GF-D8 (cell line): ENCODE results near the gene AK8.

ENCODE experiments used
- DNase-seq: peaks from one replicate; lab custom pipeline; 2025; lab: John Stamatoyannopoulos, UW

AK8 gene

DNA sequence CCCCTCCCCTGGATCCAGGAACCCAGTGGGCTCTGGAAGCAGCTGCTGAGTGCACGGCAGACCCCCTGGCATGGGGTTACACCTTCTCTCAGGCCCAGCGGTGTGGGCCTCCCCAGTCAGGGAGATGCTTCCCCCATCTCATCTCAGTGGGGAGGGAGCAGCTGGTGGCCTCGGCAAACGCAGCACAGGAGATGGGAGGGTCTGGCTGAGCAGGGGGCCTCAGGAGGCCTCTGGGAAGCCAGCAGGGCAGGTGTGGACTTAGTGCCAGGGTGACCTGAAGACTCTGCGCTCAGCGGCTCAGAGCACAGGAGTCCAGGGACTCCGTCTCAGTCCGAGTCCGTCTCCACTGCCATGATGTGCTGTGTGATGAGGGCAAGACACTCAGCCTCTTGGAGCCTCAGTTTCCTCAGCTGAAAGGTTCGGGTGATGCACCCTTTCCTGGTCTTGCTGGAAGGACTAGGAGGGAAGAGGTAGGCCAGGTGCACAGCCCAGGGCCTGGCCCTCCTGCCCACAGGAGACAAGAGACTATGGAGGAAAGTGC, 107.2 kb downstream of the AK8 start:
- DNase-seq, result no peak

DNA sequence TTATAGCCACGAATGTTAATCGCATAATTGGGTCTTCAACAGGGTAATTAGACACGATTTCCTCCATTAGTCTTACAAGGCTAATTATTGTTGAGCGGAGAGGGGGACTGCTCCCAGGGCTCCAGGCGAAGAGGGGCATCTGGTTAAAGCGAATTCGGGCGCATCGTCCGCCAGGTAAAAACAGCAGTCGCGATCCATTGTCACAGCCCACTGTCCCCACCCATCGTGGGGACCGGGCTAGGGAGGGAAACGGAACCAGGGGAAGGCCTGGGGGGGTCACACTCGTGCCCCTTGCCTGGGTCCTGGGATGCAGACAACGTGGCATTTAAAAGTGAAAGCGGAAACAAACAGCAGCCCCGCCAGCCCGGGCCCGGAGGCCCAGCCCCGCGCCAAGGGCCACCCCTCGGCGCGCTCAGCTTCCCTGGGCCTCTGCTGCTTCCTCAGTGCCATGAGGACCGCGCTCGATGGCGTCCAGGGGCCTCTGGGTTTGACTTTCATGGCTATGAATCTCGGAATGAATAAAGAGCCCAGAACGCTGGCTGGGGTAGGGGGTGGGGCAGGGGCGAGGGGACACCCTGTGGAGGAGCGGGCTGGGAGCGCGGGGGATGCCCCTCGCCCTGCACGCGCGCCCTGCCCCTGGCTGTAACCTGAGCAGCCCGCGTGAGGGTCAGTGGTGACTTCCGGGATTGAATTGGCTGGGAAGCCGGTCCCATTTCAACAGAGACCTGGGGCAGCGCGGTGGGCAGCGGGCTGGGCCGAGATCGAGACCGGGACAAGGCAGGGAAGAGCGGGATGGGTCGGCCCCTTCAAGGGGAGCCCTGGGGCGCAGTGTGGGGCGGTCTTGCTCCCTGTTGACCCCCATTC, 107.9 kb downstream of the AK8 start:
- peak; percentile 22 for DNase-seq

DNA sequence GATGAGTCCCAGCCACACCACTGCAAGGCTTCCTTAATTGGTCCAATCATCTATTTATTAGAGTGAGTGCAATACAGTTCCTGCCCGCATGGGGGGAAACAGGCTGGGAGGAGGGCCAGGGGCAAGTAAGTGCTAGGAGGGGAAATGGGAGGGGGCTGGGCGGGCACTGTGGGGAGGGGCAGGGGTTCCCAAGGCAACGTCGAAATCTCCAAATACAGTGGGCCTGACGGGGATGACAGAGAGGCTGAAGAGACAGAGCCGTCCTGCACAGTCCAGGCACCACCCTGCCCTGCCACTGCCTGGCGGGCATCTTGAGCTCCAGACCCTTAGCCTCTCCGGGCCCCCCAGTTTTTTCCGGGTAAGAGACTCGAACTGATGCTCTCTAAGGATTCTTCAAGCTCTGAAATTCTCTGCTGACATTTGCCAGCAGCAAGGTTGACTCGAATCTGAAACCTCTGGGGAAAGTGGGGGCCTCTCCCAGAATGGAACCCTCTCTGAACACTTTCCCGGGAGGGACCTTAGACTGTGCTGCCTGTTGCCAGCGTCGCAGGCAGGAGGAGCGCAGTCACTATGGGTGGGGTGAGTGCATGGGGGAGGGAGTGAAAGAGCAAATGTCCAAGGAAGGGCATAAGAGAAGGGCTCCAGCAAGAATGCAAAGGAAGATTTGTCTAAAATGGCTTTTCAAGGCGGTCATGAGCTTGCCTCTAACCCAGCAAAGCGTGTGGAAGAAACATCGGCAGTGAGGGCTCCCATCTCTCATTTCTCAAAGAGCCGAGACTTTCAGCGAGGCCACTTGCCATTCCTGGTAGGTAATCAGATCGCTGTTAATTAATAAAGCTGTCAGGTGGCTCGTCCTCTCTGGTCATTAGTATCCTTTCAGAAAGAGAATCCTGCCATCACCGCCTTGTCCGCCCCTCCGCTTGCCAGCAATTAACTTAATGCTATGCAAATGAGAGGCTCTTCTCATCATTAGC, 108.9 kb downstream of the AK8 start:
- peak; percentile 35 for DNase-seq

DNA sequence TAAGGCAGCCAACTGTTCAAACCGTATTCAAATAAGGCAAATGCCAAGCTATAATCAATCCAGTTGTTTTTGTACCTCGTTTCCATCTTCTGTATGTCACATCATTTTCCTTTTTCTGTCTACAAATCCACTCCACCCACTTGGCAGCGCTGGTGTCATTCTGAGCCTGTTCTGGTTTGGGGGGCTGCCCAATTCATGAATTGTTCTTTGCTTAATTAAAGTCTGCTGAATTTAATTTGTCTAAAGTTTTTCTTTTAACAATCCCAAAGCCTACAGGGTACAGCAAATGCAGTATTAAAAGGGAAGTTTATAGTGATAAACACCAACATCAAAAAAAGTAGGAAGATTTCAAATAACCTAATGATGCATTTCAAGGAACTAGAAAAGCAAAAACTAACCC, 114.5 kb downstream of the AK8 start:
- no peak for DNase-seq

DNA sequence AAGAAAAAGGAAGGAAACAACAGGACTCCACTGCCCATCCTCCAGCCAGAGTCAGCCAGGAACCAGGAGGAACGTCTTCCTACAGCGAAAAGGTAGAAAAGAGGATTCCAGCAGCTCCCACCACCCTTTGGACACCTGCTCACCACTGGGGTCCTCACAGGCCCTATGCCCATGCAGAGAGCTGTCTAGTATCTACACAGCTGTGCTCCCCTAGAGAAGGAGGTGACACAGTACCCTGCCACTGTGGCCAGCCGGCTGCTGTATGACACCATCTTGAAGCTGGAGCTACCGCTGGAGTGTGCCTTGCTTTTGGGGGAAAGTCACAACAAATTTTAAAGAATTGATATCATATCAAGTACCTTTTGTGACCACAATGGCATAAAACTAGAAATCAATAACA, 115.2 kb downstream of the AK8 start:
- DNase-seq, result no peak

DNA sequence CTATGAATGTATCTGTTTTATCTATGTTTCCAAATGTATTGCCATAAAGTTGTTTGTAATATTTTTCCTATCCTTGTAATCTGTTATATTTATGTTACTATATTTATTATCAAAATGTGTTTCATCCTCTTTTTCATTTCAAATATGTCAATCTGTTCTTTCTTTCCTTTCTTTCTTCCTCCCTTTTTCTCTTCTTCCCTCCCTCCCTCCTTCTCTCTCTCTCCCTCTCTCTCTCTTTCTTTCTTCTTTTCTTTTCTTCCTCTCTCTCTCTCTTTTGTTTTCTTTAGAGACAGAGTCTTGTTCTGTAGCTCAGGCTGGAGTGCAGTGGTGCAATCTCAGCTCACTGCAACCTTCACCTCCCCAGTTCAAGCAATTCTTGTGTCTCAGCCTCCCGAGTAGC, 116.5 kb downstream of the AK8 start:
- DNase-seq, result no peak

DNA sequence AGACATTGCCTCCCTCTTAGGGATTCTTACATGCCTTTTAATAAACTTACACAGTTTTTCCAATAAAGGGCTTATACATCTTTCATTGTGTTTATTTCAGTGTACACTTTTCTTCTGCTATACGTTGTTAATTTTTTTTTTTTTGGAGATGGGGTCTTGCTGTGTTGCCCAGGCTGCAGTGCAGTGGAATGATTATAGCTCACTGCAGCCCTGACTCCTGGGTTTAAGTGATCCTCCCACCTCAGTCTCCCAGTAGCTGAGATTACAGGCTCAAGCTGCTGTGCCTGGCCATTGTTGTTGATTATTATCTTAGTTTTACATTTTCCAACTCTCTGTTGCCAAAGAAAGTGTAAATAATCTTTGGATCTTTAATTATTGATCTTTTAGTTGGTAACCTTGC, 118.0 kb downstream of the AK8 start:
- DNase-seq, result no peak

DNA sequence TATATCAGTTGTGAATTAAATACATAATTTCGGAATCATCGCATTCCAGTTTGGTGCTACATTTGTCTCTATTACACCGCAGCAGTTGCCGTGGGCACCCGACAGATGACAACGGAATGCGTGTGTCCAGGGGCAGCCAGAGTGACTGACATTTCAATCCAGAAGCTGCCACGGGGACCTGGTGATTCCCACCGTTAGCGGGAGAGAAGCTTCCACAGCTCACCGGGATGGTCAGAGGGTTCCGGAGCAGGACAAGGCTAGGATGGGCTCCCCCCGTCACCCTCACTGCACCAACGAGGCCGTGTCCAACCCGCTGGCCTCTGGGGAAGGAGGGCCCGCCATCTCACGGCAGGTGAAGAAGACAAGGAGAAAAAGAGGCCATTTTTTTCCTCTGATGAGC, 121.1 kb downstream of the AK8 start:
- DNase-seq, result no peak

DNA sequence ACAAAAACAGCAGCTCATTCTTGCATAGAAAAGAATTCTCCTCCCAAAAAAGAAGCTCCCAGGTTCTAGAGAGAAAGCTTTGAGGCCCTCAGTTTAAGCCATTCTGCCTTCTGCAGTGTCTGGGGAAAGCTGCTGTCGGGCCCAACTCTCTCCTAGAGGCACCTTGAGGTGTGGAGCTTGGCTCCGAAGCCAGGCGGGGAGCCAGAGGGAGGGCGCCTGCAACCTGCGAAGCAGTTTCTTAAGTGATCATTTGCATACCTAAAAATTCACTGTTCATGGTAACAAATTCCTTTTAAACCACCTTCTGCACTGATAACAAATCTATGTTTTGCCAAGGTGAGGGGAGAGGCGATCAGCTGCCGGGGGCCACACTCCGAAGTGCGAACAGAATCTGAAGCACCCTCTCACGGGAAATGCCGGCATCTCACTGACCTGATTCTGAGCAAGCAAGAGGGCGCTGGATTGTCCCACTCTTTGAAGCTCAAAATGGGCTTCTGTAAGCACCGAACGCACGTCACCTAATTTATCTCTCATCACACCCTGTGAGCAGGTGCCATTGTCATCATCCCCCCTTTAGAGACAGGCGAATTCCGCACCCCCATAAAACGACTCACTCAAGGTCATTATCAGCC, 121.8 kb downstream of the AK8 start:
- DNase-seq, result no peak

DNA sequence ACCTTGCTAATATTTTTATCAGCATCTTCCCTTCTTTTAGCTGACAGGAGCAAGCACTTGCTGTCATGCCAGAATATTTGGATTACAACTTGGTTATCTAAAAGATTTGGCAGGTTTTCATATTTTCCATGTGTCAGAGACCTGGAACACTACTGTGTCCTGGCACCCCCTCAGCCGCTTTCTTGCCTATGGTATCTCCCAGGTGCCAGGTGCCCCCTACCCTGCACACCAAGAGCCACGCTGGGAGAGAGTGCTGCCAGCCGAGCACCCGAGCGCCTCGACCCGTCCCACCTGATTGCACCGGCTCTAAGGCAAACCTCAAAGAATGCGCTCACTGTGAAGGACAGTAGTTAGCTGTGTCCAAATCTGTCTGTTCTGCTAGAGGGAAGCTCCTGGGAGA, 123.0 kb downstream of the AK8 start:
- DNase-seq, result no peak

DNA sequence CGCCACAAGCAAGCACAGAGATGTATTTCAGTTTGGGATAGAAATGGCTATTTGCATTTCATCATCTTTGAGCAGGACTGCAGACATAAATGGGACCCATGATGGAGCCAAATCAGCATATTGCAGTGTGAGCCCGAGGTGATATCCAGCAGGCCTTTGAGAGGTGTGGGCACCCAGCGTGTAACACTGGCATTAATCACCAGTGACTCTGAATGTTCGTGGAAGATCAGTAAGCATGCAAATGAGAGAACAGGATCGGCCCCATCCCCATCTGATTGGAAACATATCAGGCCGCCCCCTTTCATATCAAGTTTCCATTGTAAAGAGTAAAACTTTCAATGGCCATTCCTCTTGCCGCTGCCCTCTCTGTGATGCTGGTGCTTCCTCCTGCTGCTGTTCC, 123.8 kb downstream of the AK8 start:
- DNase-seq, result no peak

DNA sequence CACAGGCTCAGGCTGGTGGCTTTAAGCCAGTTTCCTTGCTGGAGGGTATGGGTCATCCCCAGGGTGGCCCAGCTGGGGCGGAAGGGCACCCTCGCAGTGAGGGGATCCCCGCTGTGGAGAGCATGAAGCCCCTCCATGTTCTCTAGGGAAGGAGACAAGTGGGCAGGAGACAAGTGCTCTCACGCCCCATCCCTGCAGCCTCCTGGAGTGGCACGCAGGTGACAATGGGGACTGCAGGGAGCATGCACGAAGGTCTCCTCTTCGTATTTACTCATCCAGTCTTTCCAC, 124.5 kb downstream of the AK8 start:
- DNase-seq, result no peak

DNA sequence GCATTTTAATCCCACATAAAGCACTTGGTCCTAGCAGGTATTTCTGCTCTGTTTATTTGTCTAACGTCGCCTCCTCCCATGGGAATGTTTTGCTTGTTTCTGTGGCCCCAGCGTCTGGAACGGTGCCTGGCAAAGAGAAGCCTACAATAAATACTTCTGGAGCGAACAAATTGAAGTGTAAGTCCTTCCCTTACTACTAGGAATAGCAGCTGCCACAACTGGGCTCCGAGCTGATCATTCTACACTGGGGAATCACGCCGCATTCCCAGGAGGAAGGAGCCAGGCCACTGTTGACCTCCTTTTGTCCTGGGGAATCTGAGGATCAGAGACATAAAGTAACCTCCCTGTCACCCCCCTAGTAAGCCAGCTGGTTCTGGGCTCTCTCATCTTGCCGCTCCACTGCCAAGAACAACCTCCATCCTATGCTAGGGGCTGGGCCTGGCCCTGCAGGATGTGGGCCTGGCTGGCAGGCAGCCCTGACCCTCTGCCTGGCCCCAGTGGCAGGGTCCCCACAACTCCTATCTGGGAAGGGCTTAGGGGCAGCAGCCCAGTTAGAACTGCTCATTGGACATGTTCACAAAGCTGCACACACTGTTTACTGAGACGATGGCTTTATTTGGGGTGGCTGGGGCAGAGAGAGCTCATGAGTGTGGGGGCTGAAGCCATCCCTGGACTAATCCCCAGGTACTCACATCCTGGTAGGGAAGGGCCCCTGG, 125.0 kb downstream of the AK8 start:
- DNase-seq, result no peak

DNA sequence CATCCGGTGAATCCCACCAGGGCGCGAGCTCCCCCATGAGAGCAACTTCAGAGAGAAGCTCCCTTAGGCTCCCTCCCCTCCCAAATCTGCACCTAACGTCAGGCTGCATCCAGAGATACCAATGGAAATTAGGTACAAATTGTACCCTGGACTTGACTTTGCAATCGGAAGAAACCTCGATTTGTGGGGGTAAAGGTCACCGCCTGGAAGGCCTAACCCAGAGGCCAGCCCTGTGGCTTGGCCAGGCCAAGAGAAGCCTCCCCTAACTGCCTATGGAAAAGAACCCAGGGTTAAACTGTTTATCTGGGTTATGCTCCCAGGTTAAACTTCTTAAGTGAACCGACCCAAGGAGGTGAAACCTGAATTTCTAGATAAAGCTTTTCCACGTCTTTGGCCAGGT, 127.4 kb downstream of the AK8 start:
- no peak for DNase-seq

DNA sequence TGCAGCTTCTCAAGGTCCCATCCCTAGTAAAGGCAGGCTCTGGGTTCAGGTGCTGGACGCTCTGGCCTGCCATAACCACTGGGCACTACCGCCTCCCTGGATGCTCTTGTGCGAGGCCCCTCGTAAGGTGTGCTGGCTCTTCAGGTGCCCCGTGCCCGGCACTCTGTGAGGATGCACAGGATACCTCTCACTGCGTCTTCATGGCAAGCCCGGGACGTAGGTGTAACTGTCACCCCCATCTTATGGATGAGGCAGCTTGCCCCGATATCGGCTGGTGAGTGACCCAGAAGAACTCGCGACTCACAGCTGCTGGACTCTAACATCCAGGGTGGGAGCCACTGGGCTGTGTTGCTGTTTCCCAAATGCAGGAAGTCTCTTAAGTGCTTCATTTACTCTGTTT, 128.8 kb downstream of the AK8 start:
- no peak for DNase-seq

DNA sequence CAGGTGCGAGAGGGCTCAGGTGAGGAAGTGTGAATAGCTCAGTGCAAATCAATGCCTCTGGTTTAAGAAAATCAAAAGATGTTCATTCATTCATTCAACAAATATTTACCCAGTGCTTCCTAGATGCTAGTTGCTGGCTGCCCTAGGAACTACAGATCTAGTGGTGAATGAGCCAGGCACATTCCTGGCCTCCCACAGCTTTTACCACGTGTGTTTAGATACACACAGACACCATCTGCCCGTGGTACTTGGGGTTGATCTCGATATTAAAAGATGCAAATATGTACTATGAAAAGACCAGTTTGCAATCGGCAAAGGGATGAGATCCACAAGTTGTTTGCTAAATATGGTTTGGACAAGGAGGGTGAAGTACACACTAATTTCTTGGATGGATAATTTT, 129.6 kb downstream of the AK8 start:
- DNase-seq, result no peak

DNA sequence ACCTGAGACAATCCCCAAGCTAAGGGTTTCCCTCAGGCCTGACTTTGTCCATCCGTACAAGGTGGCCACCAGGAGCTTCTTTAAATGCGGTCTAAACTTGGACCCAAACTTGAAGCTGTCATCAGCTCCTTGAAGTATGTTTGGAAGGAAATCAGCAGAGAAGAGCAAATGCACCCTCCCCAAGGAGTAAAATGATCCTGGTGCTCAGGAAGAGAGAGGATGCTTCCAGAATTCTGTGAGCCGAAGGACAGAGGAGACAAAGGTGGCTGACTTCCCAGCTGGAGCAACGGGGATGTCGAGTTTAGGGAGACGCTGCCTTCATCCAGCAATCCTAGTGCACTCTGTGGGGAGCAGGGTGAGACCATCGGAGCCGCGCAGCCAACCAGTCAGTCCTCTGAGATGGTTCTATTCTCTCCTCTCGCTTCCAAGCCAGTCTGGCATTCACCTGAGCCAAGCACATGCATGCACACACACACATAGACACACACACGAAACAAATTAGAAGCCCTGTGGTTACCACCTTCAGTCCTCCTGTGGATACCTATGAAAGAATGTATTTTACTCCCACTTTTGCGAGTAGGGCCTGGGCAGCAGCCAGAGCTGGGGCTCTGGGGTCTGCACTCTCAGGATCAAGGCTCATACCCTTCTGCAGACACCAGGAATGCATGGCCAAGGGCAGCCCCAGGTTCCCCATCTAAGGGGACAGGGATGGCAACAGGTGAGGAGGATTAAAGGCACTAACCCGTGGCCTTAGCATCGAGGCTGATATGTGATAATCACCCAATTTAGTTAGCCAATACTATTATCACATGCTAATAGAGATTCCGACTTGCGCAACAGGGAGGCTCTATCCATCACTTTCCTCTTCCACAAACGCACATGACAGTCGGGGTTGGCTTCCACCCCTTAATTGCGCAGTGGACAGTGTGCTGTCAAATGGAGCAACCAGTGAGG, 132.1 kb downstream of the AK8 start:
- DNase-seq, result no peak

DNA sequence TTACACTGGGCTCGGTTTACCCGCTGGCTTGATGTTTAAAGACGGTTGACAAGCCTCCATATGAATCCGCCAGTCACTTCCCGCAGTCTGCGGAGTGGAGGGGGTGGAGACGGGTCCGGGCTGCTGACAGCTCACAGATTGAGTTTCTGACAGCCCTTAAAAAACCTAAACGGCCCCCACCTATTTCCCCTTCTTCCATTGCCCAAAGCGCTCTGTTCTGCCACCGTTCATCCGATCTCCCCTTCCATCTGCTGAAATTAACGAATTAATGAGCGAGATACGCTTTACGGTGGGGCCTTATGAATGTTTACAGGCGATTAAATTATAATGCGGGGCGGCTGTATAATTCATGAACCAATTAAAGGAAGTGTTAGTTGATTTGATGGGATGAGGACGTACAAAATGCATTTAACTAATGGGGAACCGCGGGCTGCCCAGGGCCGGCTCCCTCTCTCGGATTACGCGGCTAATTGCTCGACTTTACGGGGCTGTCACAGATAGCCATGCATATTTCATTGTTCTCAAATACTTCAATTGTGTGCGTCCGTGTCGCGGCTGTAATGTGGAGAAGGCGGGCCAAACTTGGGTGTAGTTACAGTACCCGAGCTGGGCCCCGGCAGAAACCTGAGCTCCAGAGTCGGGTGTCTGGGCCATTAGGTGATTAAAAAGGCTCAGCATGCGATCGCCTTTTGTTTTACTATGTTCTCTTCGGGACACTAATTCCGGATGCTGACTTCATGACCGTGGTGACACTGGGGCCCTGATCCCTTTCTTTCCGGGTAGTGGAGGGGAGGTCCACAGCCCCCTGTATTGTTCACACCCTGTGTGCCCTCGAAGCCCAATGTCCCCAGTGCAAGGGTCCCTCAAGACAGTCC, 133.0 kb downstream of the AK8 start:
- no peak for DNase-seq

DNA sequence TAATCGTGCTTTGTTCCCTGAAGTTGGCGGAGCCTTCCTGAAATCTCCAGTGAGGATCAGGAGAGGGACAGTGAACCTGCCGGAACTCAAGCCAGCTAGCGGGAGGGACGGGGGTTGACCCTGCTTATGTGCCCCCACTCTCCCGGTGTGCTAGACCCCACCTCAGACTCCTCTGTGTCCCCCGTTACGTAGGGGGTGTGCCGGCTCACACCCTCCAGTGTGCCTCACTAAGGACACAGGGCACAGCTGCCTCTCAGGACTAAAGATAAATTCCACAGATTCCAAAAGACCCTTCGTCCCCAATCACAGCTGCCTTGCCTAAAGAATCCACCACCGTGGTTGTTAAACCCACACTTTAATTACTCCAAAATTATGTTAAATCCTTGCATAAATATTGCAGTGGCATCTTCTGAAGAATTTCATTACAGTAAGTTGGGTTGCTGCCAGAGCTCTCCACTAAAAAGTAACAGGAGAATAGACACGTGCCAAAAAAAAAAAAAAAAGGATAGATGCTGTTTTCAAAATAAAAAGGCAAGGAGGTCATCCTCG, 134.1 kb downstream of the AK8 start:
- DNase-seq, result no peak
